ENCODE data around the gene EXOG.
"Not testable (repeated sequence)": the region's sequence is repeated elsewhere in the genome, so short reads cannot be mapped to it uniquely, and the experiment has no call there.

The EXOG gene

DNA sequence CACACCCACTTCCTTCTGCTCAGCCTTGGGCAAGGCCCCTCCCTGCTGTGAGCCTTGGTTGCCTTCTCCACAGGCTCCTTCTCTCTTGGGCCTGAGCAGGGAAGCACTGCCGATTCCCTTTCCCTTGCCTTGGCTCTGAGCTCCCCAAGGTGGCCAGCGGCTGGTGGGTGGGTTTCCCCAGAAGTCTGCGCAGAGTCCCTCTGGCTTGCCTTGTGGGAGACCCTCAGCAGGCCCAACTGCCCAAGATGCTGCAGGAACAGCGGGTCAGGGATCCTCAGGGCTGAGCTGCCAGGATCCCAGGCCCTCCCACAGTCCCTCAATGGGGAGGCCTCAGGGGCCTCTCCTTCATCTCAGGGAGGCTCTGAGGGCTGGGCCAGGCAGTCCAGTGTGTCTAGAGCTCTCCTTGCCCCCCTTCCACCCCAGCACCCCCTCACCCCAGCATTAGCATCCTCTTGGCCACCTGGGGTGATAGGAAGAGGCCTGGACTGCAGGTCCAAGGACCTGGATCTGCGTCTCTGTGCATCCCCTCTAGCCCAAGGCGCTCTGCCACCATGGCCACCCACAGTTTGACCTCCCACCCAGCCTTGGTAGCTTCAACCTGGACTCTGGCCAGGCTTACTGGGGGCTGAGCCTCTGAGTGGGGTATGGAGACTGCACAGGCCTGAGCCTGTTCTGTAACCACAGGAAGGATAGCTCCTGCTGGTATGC is 68.6 kb downstream of the EXOG start:
- TF ChIP-seq ZNF274 (IDR thresholded peaks at IDR 0.05; ENCODE audit: low read depth, low read length), result no peak

DNA sequence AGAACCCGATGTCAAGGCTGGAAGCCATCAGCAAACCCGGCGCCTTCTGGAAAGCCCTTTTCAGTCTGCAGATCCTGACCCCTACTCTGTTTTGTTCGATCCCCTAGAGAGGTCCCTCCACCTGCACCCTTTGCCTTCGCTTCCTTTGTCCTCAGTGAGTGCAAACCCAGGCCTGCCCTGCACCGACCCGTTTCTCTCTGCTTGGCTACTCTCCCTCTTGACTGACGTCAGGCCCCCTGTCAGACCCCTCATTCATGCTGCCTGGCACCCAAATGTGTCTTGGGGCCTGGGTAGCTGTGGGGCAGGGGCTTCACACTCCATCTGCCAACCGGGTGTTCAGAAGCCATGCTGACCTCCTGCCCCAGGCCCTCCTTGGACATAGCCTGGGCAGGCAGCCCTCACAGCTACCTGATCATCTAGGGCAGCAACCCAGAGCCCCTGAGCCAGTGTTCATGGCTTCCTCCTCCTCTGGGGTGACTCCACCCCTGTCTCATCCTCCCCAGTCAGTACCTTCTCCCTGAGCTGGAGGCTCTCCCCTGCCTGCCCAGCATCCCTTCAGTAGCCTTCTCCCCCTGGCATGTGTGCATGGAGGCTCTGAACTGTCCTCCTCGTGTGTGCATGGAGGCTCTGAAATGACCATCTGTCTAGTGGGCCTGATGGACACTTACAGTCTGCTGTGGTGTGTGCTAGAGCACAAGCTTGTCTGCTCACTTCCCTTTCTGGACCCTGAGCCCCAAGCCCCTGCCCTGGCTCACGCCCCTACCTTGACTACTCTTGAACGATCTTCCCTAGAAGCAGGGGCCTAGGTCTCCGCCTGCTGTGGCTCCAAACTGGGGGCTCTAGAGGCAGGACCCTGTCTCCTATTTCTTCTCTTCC is 69.4 kb downstream of the EXOG start:
- no peak overlapping the region for H3K4me3 ChIP-seq (ENCODE audit: low read length)
- no peak for TF ChIP-seq ZNF274 (IDR thresholded peaks at IDR 0.05; ENCODE audit: low read depth, low read length)

More for the DNA sequence above, 68.6 kb downstream of the EXOG start:
- no peak overlapping the region for H3K4me3 ChIP-seq (ENCODE audit: low read length)

DNA sequence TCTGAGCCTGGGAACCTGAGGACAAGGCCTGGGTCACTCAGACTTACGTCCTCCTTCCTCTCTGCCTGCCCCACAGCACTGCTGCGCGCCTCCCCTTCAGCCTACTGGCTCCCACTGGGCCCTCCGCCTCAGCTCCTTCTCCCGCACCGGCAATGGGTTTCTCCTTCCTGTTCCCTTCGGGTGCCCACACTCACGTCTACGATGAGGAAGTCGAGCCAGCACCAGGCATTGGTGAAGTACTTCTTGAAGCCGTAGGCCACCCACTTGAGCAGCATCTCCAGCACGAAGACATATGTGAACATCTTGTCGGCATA is 70.0 kb downstream of the EXOG start:
- H3K4me3 ChIP-seq (ENCODE audit: low read length), result no peak overlapping the region
- TF ChIP-seq ZNF274 (IDR thresholded peaks at IDR 0.05; ENCODE audit: low read depth, low read length), result no peak

DNA sequence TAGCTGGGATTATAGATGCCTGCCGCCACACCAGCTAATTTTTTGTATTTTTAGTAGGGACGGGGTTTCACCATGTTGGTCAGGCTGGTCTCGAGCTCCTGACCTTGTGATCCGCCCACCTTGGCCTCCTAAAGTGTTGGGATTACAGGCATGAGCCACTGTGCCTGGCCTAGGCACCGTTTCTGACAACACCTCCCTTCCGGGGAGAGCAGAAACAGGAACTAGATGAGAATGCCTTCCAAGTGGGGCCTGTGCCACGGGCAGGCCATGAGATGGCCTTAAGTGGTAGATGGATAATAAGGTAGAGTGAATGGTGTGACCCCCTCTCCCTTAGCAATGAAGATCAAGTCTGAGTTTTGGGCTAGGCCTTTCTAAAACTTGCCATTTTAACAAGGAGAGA is 70.7 kb downstream of the EXOG start:
- H3K4me3 ChIP-seq (ENCODE audit: low read length), result not testable (repeated sequence)

DNA sequence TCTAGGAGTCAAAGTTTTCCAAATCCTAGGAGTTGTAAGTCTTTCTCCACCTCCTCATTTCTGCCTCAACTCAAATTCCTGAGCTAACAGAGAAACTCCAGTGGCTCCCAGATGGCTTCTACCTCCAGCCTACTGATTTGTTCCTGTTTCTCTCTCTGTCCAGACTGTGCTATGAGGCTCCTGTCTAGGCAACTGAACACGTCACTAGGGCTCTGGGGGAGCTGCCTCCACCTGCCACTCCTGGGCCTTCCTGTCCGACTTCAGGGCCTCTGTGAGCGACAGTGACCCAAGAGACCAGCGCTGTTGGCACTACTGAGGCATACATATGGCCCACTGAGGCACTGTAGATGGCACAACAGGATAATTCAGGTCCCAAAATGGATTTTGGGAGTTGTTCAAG is 71.4 kb downstream of the EXOG start:
- no peak for TF ChIP-seq ZNF274 (IDR thresholded peaks at IDR 0.05; ENCODE audit: low read depth, low read length)
- H3K4me3 ChIP-seq (ENCODE audit: low read length), result no peak overlapping the region

DNA sequence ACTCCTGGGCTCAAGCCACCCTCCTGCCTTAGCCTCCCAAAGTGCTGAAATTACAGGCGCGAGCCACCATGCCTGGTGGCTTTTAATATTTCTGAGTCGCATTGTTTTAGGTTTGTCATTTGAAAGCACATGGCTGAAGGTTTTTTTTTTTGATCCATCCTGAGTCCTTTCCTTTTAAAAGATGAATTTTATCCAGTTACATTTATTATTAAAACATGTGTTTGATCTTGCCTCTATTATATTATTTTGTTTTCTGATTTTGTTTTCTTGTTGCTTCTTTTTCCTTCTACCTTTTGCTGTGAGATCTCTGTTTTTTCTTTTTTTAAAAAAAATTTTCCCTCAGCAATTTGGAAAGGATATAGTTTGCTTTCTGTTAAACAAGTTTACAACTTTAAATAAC is 77.0 kb downstream of the EXOG start:
- TF ChIP-seq ZNF274 (IDR thresholded peaks at IDR 0.05; ENCODE audit: low read depth, low read length), result no peak
- H3K4me3 ChIP-seq (ENCODE audit: low read length), result no peak overlapping the region

DNA sequence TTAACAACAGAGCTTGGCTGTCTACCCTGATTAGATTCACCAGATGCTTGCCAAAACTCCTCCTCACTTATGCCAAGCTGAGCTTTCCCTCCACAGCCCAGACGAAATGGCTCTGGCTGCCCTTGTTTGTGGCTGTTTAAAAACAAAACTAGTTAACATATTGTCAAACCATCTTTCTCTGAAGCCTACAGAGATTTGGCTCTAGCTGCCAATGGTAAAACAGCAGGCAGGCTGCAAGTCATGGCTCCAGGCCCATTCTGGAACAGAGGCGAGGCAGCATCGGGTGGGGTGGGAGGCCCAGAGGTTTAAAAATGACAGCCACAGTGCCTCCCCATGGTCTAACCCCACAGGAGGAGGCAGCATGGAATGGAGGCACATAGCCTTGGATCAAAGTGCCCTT is 77.4 kb downstream of the EXOG start:
- TF ChIP-seq ZNF274 (IDR thresholded peaks at IDR 0.05; ENCODE audit: low read depth, low read length), result no peak
- H3K4me3 ChIP-seq (ENCODE audit: low read length), result no peak overlapping the region

DNA sequence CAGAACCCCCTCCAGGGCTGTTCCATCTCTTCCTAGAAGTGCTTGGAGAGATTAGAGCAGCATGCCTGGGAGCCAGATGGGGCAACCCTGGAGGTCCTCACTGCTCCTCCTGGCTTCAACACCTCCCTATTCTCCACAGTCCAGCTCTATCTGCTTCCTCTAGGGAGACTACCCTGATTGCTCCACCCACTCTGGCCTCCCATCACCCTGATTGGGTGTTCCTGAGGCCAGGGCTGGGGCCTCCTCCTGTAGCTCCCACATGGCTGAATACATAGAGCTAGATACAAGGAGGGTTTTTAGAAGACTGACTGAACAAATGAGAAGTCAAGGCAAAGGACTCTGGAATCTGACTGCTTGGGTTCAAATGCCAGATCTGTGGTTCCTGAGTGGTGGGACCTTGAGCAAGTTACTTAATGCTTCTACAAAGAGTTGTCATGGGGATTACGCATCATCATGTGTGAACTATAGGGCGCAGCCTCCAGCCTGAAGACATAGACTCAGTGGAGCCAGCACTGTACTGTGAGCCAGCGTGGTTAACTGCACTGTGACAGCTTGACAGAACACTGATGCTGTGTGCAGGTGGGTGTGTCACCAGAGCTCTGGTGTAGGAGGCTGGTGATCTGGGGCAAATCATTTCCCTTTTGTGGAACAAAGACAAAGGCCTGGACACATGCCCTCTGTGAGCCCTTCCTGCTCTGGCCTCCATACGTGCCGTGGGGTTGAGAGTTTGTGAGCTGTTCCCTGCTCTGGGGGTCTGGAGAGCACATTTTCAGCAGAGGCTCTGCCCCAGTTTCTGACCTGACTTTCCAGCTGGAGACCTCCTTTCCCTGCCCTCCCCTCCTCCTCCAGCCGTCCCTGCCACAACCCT is 78.5 kb downstream of the EXOG start:
- H3K4me3 ChIP-seq (ENCODE audit: low read length), result no peak overlapping the region
- TF ChIP-seq ZNF274 (IDR thresholded peaks at IDR 0.05; ENCODE audit: low read depth, low read length), result no peak

DNA sequence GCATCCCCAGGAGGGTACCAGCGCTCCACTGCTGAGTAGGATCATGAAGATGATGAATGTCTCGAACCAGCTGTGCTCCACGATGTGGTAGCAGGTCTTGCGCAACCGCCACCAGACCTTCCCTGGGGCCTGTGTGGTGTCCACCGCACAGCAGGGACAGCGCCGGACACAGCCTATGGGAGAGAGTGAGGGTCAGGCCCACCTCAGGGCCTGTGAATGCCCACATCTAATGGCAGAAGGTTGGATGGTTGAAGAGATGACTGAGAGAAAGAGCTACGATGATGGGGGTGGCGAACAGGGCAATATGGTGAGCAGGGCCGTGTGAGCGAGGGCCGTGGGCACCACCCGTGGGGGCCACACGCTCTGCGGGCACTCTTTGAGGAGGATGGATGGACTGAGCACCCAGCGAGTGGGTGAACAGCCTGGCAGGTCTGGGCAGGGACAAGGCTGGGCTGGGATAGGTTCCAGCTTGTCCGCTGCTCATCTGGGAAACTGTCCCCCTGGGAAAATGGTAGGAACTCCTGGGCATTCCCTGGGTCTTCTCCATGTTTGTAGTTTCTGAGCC is 79.2 kb downstream of the EXOG start:
- no peak overlapping the region for H3K4me3 ChIP-seq (ENCODE audit: low read length)
- no peak for TF ChIP-seq ZNF274 (IDR thresholded peaks at IDR 0.05; ENCODE audit: low read depth, low read length)
